ENCODE measurements around the gene RABEP1.

DNA sequence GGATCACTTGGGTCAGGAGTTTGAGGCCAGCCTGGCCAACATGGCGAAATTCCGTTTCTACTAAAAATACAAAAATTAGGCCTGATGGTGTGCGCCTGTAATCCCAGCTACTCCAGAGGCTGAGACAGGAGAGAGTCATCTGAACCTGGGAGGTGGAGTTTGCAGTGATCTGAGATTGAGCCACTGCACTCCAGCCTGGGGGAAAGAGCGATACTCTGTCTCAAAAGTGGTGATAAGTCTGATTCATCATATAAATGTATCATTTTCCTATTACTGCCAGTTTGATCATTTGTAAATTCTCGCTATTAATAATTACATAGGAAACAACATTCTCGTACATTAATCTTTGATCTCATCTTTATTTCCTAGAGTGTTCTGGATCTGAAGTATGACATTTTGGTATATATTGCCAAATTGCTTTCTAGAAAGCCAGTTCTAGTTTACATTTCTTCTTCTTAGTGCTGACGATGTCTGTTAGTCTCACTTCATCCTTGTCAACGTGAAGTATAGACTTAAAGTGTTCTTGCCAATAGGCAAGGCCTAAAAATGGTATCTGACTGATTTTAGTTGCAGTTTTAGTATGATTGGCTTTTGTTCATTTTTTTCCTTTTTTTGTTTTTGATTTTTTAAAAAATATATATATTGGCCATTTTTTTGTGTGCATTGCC, 9.7 kb downstream of the RABEP1 start:
- TF ChIP-seq, protein P1, sequence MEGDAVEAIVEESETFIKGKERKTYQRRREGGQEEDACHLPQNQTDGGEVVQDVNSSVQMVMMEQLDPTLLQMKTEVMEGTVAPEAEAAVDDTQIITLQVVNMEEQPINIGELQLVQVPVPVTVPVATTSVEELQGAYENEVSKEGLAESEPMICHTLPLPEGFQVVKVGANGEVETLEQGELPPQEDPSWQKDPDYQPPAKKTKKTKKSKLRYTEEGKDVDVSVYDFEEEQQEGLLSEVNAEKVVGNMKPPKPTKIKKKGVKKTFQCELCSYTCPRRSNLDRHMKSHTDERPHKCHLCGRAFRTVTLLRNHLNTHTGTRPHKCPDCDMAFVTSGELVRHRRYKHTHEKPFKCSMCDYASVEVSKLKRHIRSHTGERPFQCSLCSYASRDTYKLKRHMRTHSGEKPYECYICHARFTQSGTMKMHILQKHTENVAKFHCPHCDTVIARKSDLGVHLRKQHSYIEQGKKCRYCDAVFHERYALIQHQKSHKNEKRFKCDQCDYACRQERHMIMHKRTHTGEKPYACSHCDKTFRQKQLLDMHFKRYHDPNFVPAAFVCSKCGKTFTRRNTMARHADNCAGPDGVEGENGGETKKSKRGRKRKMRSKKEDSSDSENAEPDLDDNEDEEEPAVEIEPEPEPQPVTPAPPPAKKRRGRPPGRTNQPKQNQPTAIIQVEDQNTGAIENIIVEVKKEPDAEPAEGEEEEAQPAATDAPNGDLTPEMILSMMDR (IDR thresholded peaks at IDR 0.05): no peak
- TF ChIP-seq EZH2 (IDR thresholded peaks at IDR 0.05): no peak

Measured in neural progenitor cell (in vitro differentiated cells).